HepG2 (cell line): ENCODE measurements around the gene DAZAP1. TPM values are rescaled to one million over a fixed set of nuclear protein-coding genes. Genes with fewer than 3 reads are reported as not detected.
A peak's percentile ranks its signal among the peaks of the same experiment; 100 is the strongest.

Experiments
- ATF3 ChIP-seq: sonication (generic); formaldehyde crosslinking; IDR thresholded peaks from 2 replicates; pipeline ENCODE4 v1.4.0; 2020; ENCODE audit warnings: missing genetic modification reagents
- BRF2 ChIP-seq: sonication (generic); formaldehyde crosslinking; IDR thresholded peaks from 2 replicates; pipeline ENCODE4 v1.8.1; 2022; ENCODE audit warnings: mild to moderate bottlenecking, missing genetic modification reagents
- DBP ChIP-seq: sonication (generic); formaldehyde crosslinking; IDR thresholded peaks from 2 replicates; pipeline ENCODE4 v1.4.0; 2020; ENCODE audit warnings: missing genetic modification reagents; ENCODE audit errors: not compliant biosample characterization
- FOXA3 ChIP-seq: IDR thresholded peaks from 2 replicates; pipeline ENCODE4 v1.6.1; 2016; ENCODE audit warnings: missing genetic modification reagents, missing compliant biosample characterization
- HMGXB4 ChIP-seq, 2 experiments: sonication (generic) in 1 of 2; formaldehyde crosslinking in 1 of 2; IDR thresholded peaks; 2 replicates each; pipeline versions ENCODE4 v1.4.0 to v1.6.1; 2018 to 2020; ENCODE audit warnings: missing genetic modification reagents in 2 of 2, borderline replicate concordance in 1 of 2, low read depth in 1 of 2, mild to moderate bottlenecking in 1 of 2, missing biosample characterization in 1 of 2
- HNRNPLL ChIP-seq: fragments of 200-400 bp; formaldehyde crosslinking; IDR thresholded peaks from 2 replicates; pipeline ENCODE4 v1.6.1; 2017; ENCODE audit warnings: mild to moderate bottlenecking, low read depth, low read length; ENCODE audit not compliant: poor library complexity, severe bottlenecking
- JUN ChIP-seq: sonication (generic); formaldehyde crosslinking; IDR thresholded peaks from 2 replicates; pipeline ENCODE4 v1.4.0; 2020; ENCODE audit warnings: mild to moderate bottlenecking, missing genetic modification reagents
- KLF15 ChIP-seq: sonication (generic); formaldehyde crosslinking; IDR thresholded peaks from 2 replicates; pipeline ENCODE4 v1.8.1; 2023; ENCODE audit warnings: borderline replicate concordance, mild to moderate bottlenecking, inconsistent platforms, missing genetic modification reagents, mixed read lengths
- NR2F2 ChIP-seq: IDR thresholded peaks from 2 replicates; pipeline ENCODE4 v1.6.1; 2012; ENCODE audit warnings: low read depth, inconsistent platforms, borderline replicate concordance
- NRL ChIP-seq: sonication (generic); formaldehyde crosslinking; IDR thresholded peaks from 2 replicates; pipeline ENCODE4 v1.5.0; 2020; ENCODE audit warnings: missing genetic modification reagents, mild to moderate bottlenecking, moderate library complexity, borderline replicate concordance
- PLRG1 ChIP-seq: fragments of 450-650 bp; conservative IDR thresholded peaks from 2 replicates; pipeline ENCODE4 v1.6.1; 2016
- SRSF4 ChIP-seq: fragments of 200-400 bp; formaldehyde crosslinking; IDR thresholded peaks from one replicate; pipeline ENCODE4 v1.6.1; 2018; ENCODE audit warnings: mild to moderate bottlenecking, low read depth, low read length, moderate library complexity; ENCODE audit not compliant: poor library complexity, severe bottlenecking
- SYNCRIP ChIP-seq: fragments of 200-400 bp; formaldehyde crosslinking; IDR thresholded peaks from 2 replicates; pipeline ENCODE4 v1.6.1; 2018; ENCODE audit warnings: mild to moderate bottlenecking, low read depth, low read length; ENCODE audit not compliant: insufficient read depth
- TARDBP ChIP-seq: sonication (generic); formaldehyde crosslinking; IDR thresholded peaks from 2 replicates; pipeline ENCODE4 v1.8.0; 2022; ENCODE audit warnings: mild to moderate bottlenecking, missing genetic modification reagents
- THAP7 ChIP-seq: sonication (generic); formaldehyde crosslinking; IDR thresholded peaks from 2 replicates; pipeline ENCODE4 v1.8.1; 2023; ENCODE audit warnings: mild to moderate bottlenecking, missing genetic modification reagents
- ZBTB8A ChIP-seq: sonication (generic); formaldehyde crosslinking; IDR thresholded peaks from 2 replicates; pipeline ENCODE4 v1.4.0; 2020; ENCODE audit warnings: mild to moderate bottlenecking, low read depth, missing genetic modification reagents, borderline replicate concordance
- ZFY ChIP-seq: sonication (generic); formaldehyde crosslinking; IDR thresholded peaks from 2 replicates; pipeline ENCODE4 v1.4.0; 2020; ENCODE audit warnings: missing genetic modification reagents
- ZNF260 ChIP-seq: sonication (generic); formaldehyde crosslinking; IDR thresholded peaks from 2 replicates; pipeline ENCODE4 v1.4.0; 2020; ENCODE audit warnings: missing genetic modification reagents, low read depth, mild to moderate bottlenecking, borderline replicate concordance
- ZNF333 ChIP-seq: sonication (generic); formaldehyde crosslinking; IDR thresholded peaks from 2 replicates; pipeline ENCODE4 v1.4.0; 2020; ENCODE audit warnings: mild to moderate bottlenecking, missing genetic modification reagents, borderline replicate concordance
- ZNF343 ChIP-seq: sonication (generic); formaldehyde crosslinking; IDR thresholded peaks from 2 replicates; pipeline ENCODE4 v1.4.0; 2020; ENCODE audit warnings: mild to moderate bottlenecking, missing genetic modification reagents
- ZNF510 ChIP-seq: sonication (generic); formaldehyde crosslinking; IDR thresholded peaks from 2 replicates; pipeline ENCODE4 v1.4.0; 2020; ENCODE audit warnings: low read depth, mild to moderate bottlenecking, missing genetic modification reagents
- ZNF740 ChIP-seq: sonication (generic); formaldehyde crosslinking; IDR thresholded peaks from 2 replicates; pipeline ENCODE4 v1.4.0; 2020; ENCODE audit warnings: missing genetic modification reagents
- ZNF747 ChIP-seq: sonication (generic); formaldehyde crosslinking; IDR thresholded peaks from 2 replicates; pipeline ENCODE4 v1.8.1; 2023; ENCODE audit warnings: missing genetic modification reagents, mild to moderate bottlenecking, borderline replicate concordance
- polyA plus RNA-seq, 8 experiments: library from polyadenylated mRNA; depleted of rRNA in 3 of 8; stranded (reverse) in 7 of 8; unstranded in 1 of 8; fragments of >200 nt; fragmentation: Illumina TruSeq in 4 of 8; extraction: Trizol in 4 of 8; gene quantifications; 2 replicates each; pipeline versions ENCODE4 v1.2.1 to v1.2.3, GENCODE V29; 2011 to 2016; ENCODE audit warnings: low read depth in 4 of 8, missing spikeins in 1 of 8, mixed read lengths in 1 of 8; ENCODE audit not compliant: insufficient read depth in 1 of 8
- total RNA-seq, 5 experiments: library from RNA; depleted of rRNA; stranded (reverse); fragments of >200 nt; fragmentation: Illumina TruSeq; extraction: Trizol; gene quantifications; 2 replicates each; pipeline ENCODE4 v1.2.3, GENCODE V29; 2016; ENCODE audit warnings: low read depth in 1 of 5

DAZAP1 gene
- total and polyA plus RNA-seq, 2 of the 13 experiments (the other 11 are each of a cell fraction or from before 2014, with no cell fraction given) = 63.3 to 79.2 TPM

- TF ChIP-seq HMGXB4 (CRISPR knock-in tag; IDR thresholded peaks at IDR 0.05; ENCODE audit: borderline replicate concordance in 1 of 2, low read depth in 1 of 2) (peak; percentile 70 to 77; a peak in 3 of 4 replicates), THAP7 (CRISPR knock-in tag) (peak; percentile 73; the same call in 1 of the 2 replicates), NRL (no peak; the same call in 1 of the 2 replicates), FOXA3 (CRISPR knock-in tag) (no peak; the same call in none of the 2 replicates), ZNF343 (CRISPR knock-in tag) (no peak), ZNF747 (CRISPR knock-in tag) (peak; percentile 71; the same call in 1 of the 2 replicates), KLF15 (CRISPR knock-in tag) (0 out of 2 replicates have a peak, but pooled peaks have one; percentile 21), ZBTB8A (CRISPR knock-in tag) (no peak), BRF2 (CRISPR knock-in tag) (no peak), ZNF740 (CRISPR knock-in tag) (peak; percentile 74), ZNF333 (CRISPR knock-in tag) (no peak), ZNF510 (CRISPR knock-in tag) (peak; percentile 14; the same call in 1 of the 2 replicates), ZNF260 (CRISPR knock-in tag) (no peak), JUN (CRISPR knock-in tag) (peak; percentile 43; the same call in 1 of the 2 replicates), TARDBP (CRISPR knock-in tag) (peak; percentile 83), DBP (CRISPR knock-in tag) (peak; percentile 78), PLRG1 (no peak), SYNCRIP (no peak), HNRNPLL (peak; percentile 58), NR2F2 (0 out of 2 replicates have a peak, but pooled peaks have one; percentile 18), ZFY (CRISPR knock-in tag) (peak; percentile 85), SRSF4 (no peak), ATF3 (CRISPR knock-in tag) (no peak; the same call in 1 of the 2 replicates)
These were observed 33.7 kb upstream of the DAZAP1 start (continued) for GRCh38 chr19:1373534-1374249.
